Calu3 (cell line): Measurements from ENCODE around the gene GTF2H4. TPM values are rescaled to one million over a fixed set of nuclear protein-coding genes. Genes with fewer than 3 reads are reported as not detected.
A peak's percentile ranks its signal among the peaks of the same experiment; 100 is the strongest.

ENCODE experiments used
- BruUV-seq: library from RNA; stranded (reverse); fragments of 400-500 nt; replicated peaks from 2 replicates; lab custom pipeline; 2021; lab: Mats Ljungman, UMichigan
- CTCF ChIA-PET: fragments of 300-600 bp; sonication (Branson Sonifier 250); formaldehyde crosslinking; loops from one replicate; lab custom pipeline; 2022; ENCODE audit warnings: antibody characterized with exemption; lab: Charles Lee
- DNase-seq: peaks from one replicate; pipeline ENCODE4 v3.0.0; 2022
- H3K27ac Mint-ChIP-seq: one replicate; pipeline ENCODE4 v1.8.0; 2022; ENCODE audit warnings: mixed read lengths; ENCODE audit not compliant: unreplicated experiment
- H3K27me3 Mint-ChIP-seq: one replicate; pipeline ENCODE4 v1.8.0; 2022; ENCODE audit warnings: mixed read lengths; ENCODE audit not compliant: unreplicated experiment
- H3K36me3 Mint-ChIP-seq: one replicate; pipeline ENCODE4 v1.8.0; 2022; ENCODE audit warnings: mild to moderate bottlenecking, moderate library complexity, mixed read lengths; ENCODE audit not compliant: insufficient read depth, unreplicated experiment
- H3K4me1 Mint-ChIP-seq: one replicate; pipeline ENCODE4 v1.8.0; 2022; ENCODE audit warnings: mild to moderate bottlenecking, low read depth, mixed read lengths; ENCODE audit not compliant: unreplicated experiment
- H3K4me3 Mint-ChIP-seq: one replicate; pipeline ENCODE4 v1.8.0; 2022; ENCODE audit warnings: mild to moderate bottlenecking, low read depth, moderate library complexity, mixed read lengths; ENCODE audit not compliant: unreplicated experiment
- H3K9me3 Mint-ChIP-seq: one replicate; pipeline ENCODE4 v1.8.0; 2022; ENCODE audit warnings: low read depth, mixed read lengths; ENCODE audit not compliant: unreplicated experiment
- CTCF ChIP-seq: fragments of 200-600 bp; IDR thresholded peaks from one replicate; pipeline ENCODE4 v1.8.0; 2022; ENCODE audit warnings: antibody characterized with exemption; ENCODE audit not compliant: unreplicated experiment
- intact Hi-C: fragments of 100-400 bp; cut with micrococcal nuclease; formaldehyde crosslinking; loops from one replicate; pipeline ENCODE4 v1.10.0; 2022; ENCODE audit not compliant: unreplicated experiment
- total RNA-seq: library from RNA; stranded (reverse); gene quantifications from 2 replicates; pipeline ENCODE4 v1.2.3, GENCODE V29; 2022

GTF2H4 gene
- total RNA-seq, 1 experiment from 2014 or later, result 80.0 TPM

GRCh38 chr6:30887901-30888815, 19.8 kb upstream of the GTF2H4 start:
- TF ChIP-seq CTCF, result no peak
- CTCF ChIA-PET, result interaction anchor here (0.6 to 1.0 kb wide), 2 partner anchors 153 to 183 kb away, joined by 3 to 4 read pairs; no protein-coding TSS in a partner anchor
- peaks cover 87% of the 10 kb centered on the region for H3K36me3 Mint-ChIP-seq
- no peak overlapping the region for H3K4me3 Mint-ChIP-seq
- BruUV-seq, result no TSS peak
- no peaks in the 10 kb centered on the region for H3K27me3 Mint-ChIP-seq
- H3K27ac Mint-ChIP-seq, result no peak overlapping the region
- no peaks in the 10 kb centered on the region for H3K9me3 Mint-ChIP-seq
- intact Hi-C loops, result loop anchor here (10.0 kb wide), 1 partner anchor 213 kb away; the partner anchor contains the start of gene DHX16
- no peak for DNase-seq
- H3K4me1 Mint-ChIP-seq, result peaks cover 45% of the 10 kb centered on the region

- Mint-ChIP-seq H3K36me3 (peaks cover 87% of the 10 kb centered on the region), H3K27me3 (no peaks in the 10 kb centered on the region), H3K4me1 (peaks cover 38% of the 10 kb centered on the region), H3K27ac (no peak overlapping the region), H3K4me3 (no peak overlapping the region), H3K9me3 (no peaks in the 10 kb centered on the region)
- intact Hi-C loops, result loop anchor here (10.0 kb wide), 1 partner anchor 214 kb away; the partner anchor contains the start of gene DHX16
- no peak for TF ChIP-seq CTCF
- BruUV-seq, result no TSS peak
- DNase-seq, result no peak
- CTCF ChIA-PET, result interaction anchor here (0.6 to 1.0 kb wide), 3 partner anchors 154 to 182 kb away, joined by 3 to 4 read pairs (median 4); no protein-coding TSS in a partner anchor
These were observed 19.1 kb upstream of the GTF2H4 start for GRCh38 chr6:30888816-30889495.

GRCh38 chr6:30889496-30889885, 18.5 kb upstream of the GTF2H4 start:
- CTCF ChIA-PET, result interaction anchor here (0.7 to 1.0 kb wide), 2 partner anchors 166 to 181 kb away, joined by 4 read pairs; no protein-coding TSS in a partner anchor
- BruUV-seq, result no TSS peak
- H3K36me3 Mint-ChIP-seq, result peaks cover 87% of the 10 kb centered on the region
- no peaks in the 10 kb centered on the region for H3K27me3 Mint-ChIP-seq
- peaks cover 38% of the 10 kb centered on the region for H3K4me1 Mint-ChIP-seq
- H3K9me3 Mint-ChIP-seq, result no peaks in the 10 kb centered on the region
- no peak for DNase-seq
- H3K27ac Mint-ChIP-seq, result peak overlapping the region; percentile 34
- no peak for TF ChIP-seq CTCF
- no peak overlapping the region for H3K4me3 Mint-ChIP-seq
- intact Hi-C loops, result loop anchor here (10.0 kb wide), 1 partner anchor 215 kb away; the partner anchor contains the start of gene DHX16

- H3K4me3 Mint-ChIP-seq, result no peak overlapping the region
These were observed 17.9 kb upstream of the GTF2H4 start for GRCh38 chr6:30889921-30890645.

More at GRCh38 chr6:30889921-30890645, 17.9 kb upstream of the GTF2H4 start:
- Mint-ChIP-seq H3K9me3 (no peaks in the 10 kb centered on the region), H3K4me1 (peaks cover 38% of the 10 kb centered on the region), H3K27me3 (no peaks in the 10 kb centered on the region), H3K36me3 (peaks cover 87% of the 10 kb centered on the region), H3K27ac (peak overlapping the region; percentile 34)
- intact Hi-C loops, result loop anchor here (10.0 kb wide), 1 partner anchor 215 kb away; the partner anchor contains the start of gene DHX16
- TF ChIP-seq CTCF, result no peak
- no TSS peak for BruUV-seq
- no peak for DNase-seq
- CTCF ChIA-PET, result interaction anchor here (0.8 kb wide), 1 partner anchor 23 kb away, joined by 3 read pairs; no protein-coding TSS in a partner anchor
